ENCODE measurements around the gene DCXR.

The DCXR gene

GRCh38 chr17:82080048-82080788, 42.7 kb upstream of the DCXR start:
- Histone ChIP-seq H3K36me3 (ENCODE audit: insufficient read depth, low read length) (no peaks in the 10 kb centered on the region), H3K27me3 (ENCODE audit: control insufficient read depth in 1 of 2, insufficient read depth in 2 of 2, low read length in 2 of 2) (no peaks in the 10 kb centered on the region), H3K9ac (ENCODE audit: low read length) (no peak overlapping the region), H3K9me3 (ENCODE audit: low read length) (no peaks in the 10 kb centered on the region), H3K4me3 (ENCODE audit: low read depth in 1 of 2, low read length in 2 of 2) (no peak overlapping the region), H3K27ac (ENCODE audit: low read depth, low read length) (no peak overlapping the region), H3K4me1 (ENCODE audit: insufficient read depth, low read length) (no peaks in the 10 kb centered on the region)

GRCh38 chr17:82079001-82079677, 41.6 kb upstream of the DCXR start:
- no peaks in the 10 kb centered on the region for H3K9me3 ChIP-seq (ENCODE audit: low read length)
- H3K9ac ChIP-seq (ENCODE audit: low read length): no peak overlapping the region
- H3K4me3 ChIP-seq (ENCODE audit: low read depth in 1 of 2, low read length in 2 of 2): no peak overlapping the region
- no peaks in the 10 kb centered on the region for H3K4me1 ChIP-seq (ENCODE audit: insufficient read depth, low read length)
- H3K36me3 ChIP-seq (ENCODE audit: insufficient read depth, low read length): no peaks in the 10 kb centered on the region
- H3K27me3 ChIP-seq (ENCODE audit: control insufficient read depth in 1 of 2, insufficient read depth in 2 of 2, low read length in 2 of 2): no peaks in the 10 kb centered on the region
- H3K27ac ChIP-seq (ENCODE audit: low read depth, low read length): no peak overlapping the region

GRCh38 chr17:82078433-82078832, 40.9 kb upstream of the DCXR start:
- Histone ChIP-seq H3K4me1 (ENCODE audit: insufficient read depth, low read length) (no peaks in the 10 kb centered on the region), H3K27me3 (ENCODE audit: control insufficient read depth in 1 of 2, insufficient read depth in 2 of 2, low read length in 2 of 2) (no peaks in the 10 kb centered on the region), H3K9me3 (ENCODE audit: low read length) (no peaks in the 10 kb centered on the region), H3K4me3 (ENCODE audit: low read depth in 1 of 2, low read length in 2 of 2) (no peak overlapping the region), H3K36me3 (ENCODE audit: insufficient read depth, low read length) (no peaks in the 10 kb centered on the region), H3K9ac (ENCODE audit: low read length) (no peak overlapping the region), H3K27ac (ENCODE audit: low read depth, low read length) (no peak overlapping the region)

- Histone ChIP-seq H3K27ac (ENCODE audit: low read depth, low read length) (no peak overlapping the region), H3K4me3 (ENCODE audit: low read depth in 1 of 2, low read length in 2 of 2) (no peak overlapping the region)
These were observed 40.3 kb upstream of the DCXR start for GRCh38 chr17:82077617-82078358.

DNA sequence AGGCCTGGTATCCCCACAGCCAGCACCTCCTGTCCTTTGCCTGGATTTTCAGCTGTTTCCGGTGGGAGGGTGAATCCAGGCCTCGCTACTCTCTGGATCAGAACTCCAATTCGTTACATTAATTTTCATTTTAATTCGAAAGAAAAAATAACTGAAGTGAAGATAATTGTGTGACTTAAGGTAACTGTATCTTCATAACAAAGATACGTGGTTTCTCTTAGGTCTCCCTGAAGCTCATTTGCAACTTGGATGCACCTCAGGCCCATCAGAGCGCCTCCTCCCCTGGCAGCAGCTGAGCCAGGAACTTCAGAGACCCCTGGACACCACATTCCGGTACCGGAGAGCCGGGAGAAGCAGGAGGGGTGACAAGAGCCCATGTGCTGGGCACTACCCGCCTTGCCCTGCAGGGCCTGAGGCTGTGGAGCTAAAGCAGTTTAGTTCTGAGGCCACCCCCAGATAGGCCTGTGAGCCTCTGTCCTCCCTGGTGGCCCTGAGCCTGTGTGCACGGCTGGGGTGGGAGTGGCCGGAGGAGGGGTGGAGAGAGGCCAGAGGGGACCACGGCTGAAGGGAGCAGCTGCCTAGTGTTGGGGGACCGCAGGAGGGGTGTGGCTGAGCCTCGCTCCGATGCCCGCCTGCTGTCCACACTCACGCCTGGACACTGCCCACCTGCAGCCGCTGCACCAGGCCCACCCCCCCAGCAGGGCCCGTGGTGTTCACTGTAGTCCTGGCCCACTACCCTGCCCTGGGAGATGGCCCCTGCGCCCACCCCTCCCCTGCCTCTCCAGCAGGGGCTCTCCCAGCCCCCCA, 39.5 kb upstream of the DCXR start:
- Histone ChIP-seq H3K4me3 (ENCODE audit: low read depth in 1 of 2, low read length in 2 of 2) (no peak overlapping the region), H3K27ac (ENCODE audit: low read depth, low read length) (no peak overlapping the region)

More at GRCh38 chr17:82077617-82078358, 40.3 kb upstream of the DCXR start:
- Histone ChIP-seq H3K9me3 (ENCODE audit: low read length) (no peaks in the 10 kb centered on the region), H3K27me3 (ENCODE audit: control insufficient read depth in 1 of 2, insufficient read depth in 2 of 2, low read length in 2 of 2) (no peaks in the 10 kb centered on the region), H3K4me1 (ENCODE audit: insufficient read depth, low read length) (no peaks in the 10 kb centered on the region), H3K36me3 (ENCODE audit: insufficient read depth, low read length) (no peaks in the 10 kb centered on the region), H3K9ac (ENCODE audit: low read length) (no peak overlapping the region)

DNA sequence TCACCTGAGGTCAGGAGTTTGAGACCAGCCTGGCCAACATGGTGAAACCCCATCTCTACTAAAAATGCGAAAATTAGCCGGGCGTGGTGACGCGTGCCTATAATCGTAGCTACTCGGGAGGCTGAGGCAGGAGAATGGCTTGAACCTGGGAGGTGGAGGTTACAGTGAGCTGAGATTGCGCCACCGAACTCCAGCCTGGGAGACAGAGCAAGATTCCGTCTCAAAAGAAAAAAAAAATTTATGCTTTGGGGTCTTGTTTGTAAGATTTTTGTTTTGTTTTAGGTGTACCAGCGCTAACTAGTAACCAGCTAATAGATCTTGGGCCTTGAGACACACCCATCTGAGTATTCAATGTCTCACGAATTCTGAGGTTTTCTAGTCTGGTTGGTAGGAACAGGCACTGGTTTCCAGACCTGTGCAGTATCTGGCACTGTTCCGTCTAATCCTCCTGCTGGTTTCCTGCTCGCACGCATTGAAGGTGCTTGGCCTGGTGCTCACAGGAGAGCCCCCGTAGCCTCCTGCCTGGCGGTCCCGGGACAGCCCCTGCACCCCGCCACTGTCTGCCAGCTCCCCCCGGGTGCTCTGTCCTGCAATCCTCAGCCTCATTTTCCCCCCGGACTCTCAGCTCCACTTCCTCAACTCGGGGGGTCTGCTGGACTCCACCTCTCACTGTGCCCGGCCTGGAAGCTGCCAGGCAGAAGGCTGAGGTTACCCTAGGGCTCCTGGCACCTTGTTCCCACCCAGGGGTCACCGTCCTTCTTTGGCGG, 38.7 kb upstream of the DCXR start:
- H3K4me3 ChIP-seq (ENCODE audit: low read depth in 1 of 2, low read length in 2 of 2): no peak overlapping the region
- H3K4me1 ChIP-seq (ENCODE audit: insufficient read depth, low read length): no peaks in the 10 kb centered on the region

More for the DNA sequence above, 39.5 kb upstream of the DCXR start:
- Histone ChIP-seq H3K36me3 (ENCODE audit: insufficient read depth, low read length) (no peaks in the 10 kb centered on the region), H3K27me3 (ENCODE audit: control insufficient read depth in 1 of 2, insufficient read depth in 2 of 2, low read length in 2 of 2) (no peaks in the 10 kb centered on the region), H3K4me1 (ENCODE audit: insufficient read depth, low read length) (no peaks in the 10 kb centered on the region), H3K9me3 (ENCODE audit: low read length) (no peaks in the 10 kb centered on the region), H3K9ac (ENCODE audit: low read length) (no peak overlapping the region)

DNA sequence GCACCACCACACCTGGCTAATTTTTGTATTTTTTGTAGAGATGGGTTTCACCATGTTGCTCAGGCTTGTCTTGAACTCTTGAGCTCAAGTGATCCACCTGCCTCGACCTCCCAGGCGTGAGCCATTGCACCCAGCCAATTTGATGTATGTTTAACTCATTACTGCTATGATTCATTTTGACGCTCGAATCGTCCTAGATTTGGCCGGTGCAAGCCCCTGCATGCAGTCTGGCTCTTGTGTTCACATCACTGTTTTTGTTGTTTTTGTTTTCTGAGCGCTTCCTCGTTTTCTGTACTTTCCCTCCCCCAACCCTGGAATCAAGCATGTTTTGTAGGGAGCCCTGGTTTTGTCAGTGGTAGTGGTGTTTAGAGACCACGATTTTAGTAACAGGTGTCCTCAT, 35.9 kb upstream of the DCXR start:
- Histone ChIP-seq H3K27me3 (ENCODE audit: control insufficient read depth in 1 of 2, insufficient read depth in 2 of 2, low read length in 2 of 2) (no peaks in the 10 kb centered on the region), H3K4me1 (ENCODE audit: insufficient read depth, low read length) (no peaks in the 10 kb centered on the region), H3K9me3 (ENCODE audit: low read length) (no peaks in the 10 kb centered on the region), H3K27ac (ENCODE audit: low read depth, low read length) (no peak overlapping the region), H3K36me3 (ENCODE audit: insufficient read depth, low read length) (no peaks in the 10 kb centered on the region), H3K9ac (ENCODE audit: low read length) (no peak overlapping the region), H3K4me3 (ENCODE audit: low read depth in 1 of 2, low read length in 2 of 2) (no peak overlapping the region)

More for the DNA sequence above, 38.7 kb upstream of the DCXR start:
- no peak overlapping the region for H3K27ac ChIP-seq (ENCODE audit: low read depth, low read length)
- no peak overlapping the region for H3K9ac ChIP-seq (ENCODE audit: low read length)
- no peaks in the 10 kb centered on the region for H3K36me3 ChIP-seq (ENCODE audit: insufficient read depth, low read length)
- no peaks in the 10 kb centered on the region for H3K27me3 ChIP-seq (ENCODE audit: control insufficient read depth in 1 of 2, insufficient read depth in 2 of 2, low read length in 2 of 2)
- no peaks in the 10 kb centered on the region for H3K9me3 ChIP-seq (ENCODE audit: low read length)

GRCh38 chr17:82072827-82073226, 35.3 kb upstream of the DCXR start:
- Histone ChIP-seq H3K27me3 (ENCODE audit: control insufficient read depth in 1 of 2, insufficient read depth in 2 of 2, low read length in 2 of 2) (no peaks in the 10 kb centered on the region), H3K9ac (ENCODE audit: low read length) (no peak overlapping the region), H3K9me3 (ENCODE audit: low read length) (no peaks in the 10 kb centered on the region), H3K36me3 (ENCODE audit: insufficient read depth, low read length) (no peaks in the 10 kb centered on the region), H3K4me1 (ENCODE audit: insufficient read depth, low read length) (no peaks in the 10 kb centered on the region), H3K4me3 (ENCODE audit: low read depth in 1 of 2, low read length in 2 of 2) (no peak overlapping the region), H3K27ac (ENCODE audit: low read depth, low read length) (no peak overlapping the region)

DNA sequence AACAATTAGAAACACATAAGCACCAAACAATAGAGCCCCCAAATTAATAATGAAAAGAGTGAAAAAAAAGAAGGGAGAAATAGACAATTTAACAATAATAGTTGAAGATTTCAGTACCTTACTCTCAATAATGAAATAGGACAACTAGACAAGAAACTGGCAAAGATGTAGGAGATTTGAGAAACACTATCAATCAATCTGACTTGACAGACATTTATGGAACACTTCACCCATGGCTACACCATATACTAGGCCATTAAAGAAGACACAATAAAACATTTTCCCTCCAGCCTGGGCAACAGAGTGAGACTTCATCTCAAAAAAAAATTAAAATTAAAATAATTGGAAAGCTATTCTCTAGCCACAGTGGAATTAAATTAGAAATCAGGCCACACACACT, 33.1 kb upstream of the DCXR start:
- Histone ChIP-seq H3K4me3 (ENCODE audit: low read depth in 1 of 2, low read length in 2 of 2) (no peak overlapping the region), H3K27ac (ENCODE audit: low read depth, low read length) (no peak overlapping the region), H3K36me3 (ENCODE audit: insufficient read depth, low read length) (no peaks in the 10 kb centered on the region), H3K9ac (ENCODE audit: low read length) (no peak overlapping the region), H3K4me1 (ENCODE audit: insufficient read depth, low read length) (peaks cover 8% of the 10 kb centered on the region), H3K9me3 (ENCODE audit: low read length) (no peaks in the 10 kb centered on the region), H3K27me3 (ENCODE audit: control insufficient read depth in 1 of 2, insufficient read depth in 2 of 2, low read length in 2 of 2) (no peaks in the 10 kb centered on the region)

DNA sequence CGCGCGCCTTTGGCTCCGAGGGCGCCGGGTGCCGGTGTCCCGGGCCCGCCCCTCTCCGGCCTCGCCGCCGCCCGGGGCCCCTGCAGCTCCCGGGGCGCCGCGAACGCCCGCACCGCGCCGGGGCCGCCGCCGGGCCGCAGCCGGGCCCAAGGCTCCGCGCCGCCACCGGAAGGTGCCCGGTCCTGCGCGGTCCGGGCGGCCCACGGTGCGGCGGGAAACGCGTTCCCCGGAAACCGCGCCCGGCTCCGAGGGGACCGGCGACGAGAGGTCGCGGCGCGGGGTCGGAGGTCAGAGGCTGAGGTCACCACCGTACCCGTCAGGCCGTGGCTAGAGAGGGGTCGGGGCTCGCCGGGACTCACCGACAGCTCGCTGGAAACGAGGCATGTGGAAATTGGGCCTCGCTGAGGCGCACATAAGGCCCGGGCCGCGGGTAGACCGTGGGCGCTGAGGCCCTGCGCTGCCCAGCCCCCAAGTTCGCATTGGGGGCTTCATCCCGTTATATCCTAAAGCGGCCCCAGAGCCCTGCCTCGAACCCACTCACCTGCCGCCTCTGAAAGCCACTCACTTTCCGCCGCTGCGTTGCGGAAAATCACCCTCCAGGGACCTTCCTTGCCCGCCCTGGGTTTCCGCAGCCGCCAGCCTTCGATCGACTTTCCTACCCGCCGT, 28.3 kb upstream of the DCXR start, which contains the start of gene DUS1L:
TSS of gene DUS1L (minus strand) at position 167 of the 666 bp plus-strand sequence. CDS start 745 bp downstream, outside the sequence.
- Histone ChIP-seq H3K27me3 (ENCODE audit: control insufficient read depth in 1 of 2, insufficient read depth in 2 of 2, low read length in 2 of 2) (no peaks in the 10 kb centered on the region), H3K4me3 (ENCODE audit: low read depth in 1 of 2, low read length in 2 of 2) (peak within 1 kb of the TSS; percentile 68 to 77), H3K9ac (ENCODE audit: low read length) (peak within 1 kb of the TSS; percentile 74), H3K9me3 (ENCODE audit: low read length) (no peaks in the 10 kb centered on the region), H3K4me1 (ENCODE audit: insufficient read depth, low read length) (peaks cover 20% of the 10 kb centered on the region), H3K27ac (ENCODE audit: low read depth, low read length) (peak within 1 kb of the TSS; percentile 90), H3K36me3 (ENCODE audit: insufficient read depth, low read length) (peaks cover 25% of the 10 kb centered on the region)
